A172 (cell line): ENCODE results near the gene OASL. TPM values are rescaled to one million over a fixed set of nuclear protein-coding genes. Genes with fewer than 3 reads are reported as not detected.

Experiments
- DNase-seq: peaks from one replicate; pipeline ENCODE4 v3.0.0-alpha.2; 2015; ENCODE audit warnings: low spot score
- total RNA-seq: library from RNA; depleted of rRNA; stranded (reverse); fragments of >200 nt; shearing (Covaris generic); gene quantifications from 2 replicates; pipeline ENCODE4 v1.2.3, GENCODE V29; 2014

OASL gene
- total RNA-seq, 1 experiment from 2014 or later, result 1.3 TPM

DNA sequence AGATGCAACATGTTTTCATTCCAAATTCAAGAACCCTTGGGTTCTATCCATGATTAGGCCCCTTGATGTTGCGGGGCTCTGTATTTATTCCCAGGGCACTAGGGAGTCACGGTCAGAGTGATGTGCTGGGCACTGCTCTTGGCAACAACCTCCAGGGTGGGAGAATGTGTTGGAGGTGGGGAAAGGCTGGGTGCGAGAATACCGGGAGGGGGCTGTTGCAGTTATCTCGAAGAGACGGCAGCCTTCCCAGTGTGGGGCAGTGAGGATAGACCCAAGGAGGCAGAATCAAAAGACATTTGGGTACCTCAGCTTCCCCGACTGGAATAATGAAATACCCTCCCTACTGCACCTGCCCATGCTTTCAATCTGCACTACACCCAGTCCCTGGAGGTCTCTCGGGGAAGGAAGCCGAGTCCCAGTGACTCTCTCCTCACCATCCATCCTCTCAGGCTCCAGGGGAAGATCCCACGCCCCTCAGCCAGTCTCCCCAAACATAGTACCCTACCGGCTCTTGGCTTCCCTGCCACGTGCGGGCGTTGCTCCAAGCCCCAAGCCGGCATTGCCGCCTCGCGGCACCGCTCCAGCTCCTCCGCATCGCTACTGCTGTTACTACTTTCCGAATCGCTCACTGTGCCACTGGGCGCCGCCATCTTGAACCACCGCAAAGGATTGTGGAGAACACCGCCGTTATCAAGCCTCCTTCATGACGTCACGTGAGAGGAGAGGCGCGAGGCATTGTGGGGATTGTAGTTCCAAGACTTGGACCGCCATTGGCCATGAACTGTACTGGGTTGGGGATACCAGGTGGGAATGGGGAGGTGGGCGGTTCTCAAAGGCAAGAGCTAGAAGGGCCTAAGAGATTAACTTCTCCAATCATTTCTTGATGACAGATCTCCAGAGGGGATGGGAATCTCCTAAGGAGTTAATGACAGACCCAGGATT is 22.9 kb downstream of the OASL start, which contains the start of gene C12orf43:
TSS of gene C12orf43 (minus strand) at position 663 of the 942 bp plus-strand sequence. CDS start at position 650, 13 bp downstream.
- DNase-seq, result peak; percentile 88

GRCh38 chr12:121013715-121014114 is 25.3 kb downstream of the OASL start:
- DNase-seq, result no peak

DNA sequence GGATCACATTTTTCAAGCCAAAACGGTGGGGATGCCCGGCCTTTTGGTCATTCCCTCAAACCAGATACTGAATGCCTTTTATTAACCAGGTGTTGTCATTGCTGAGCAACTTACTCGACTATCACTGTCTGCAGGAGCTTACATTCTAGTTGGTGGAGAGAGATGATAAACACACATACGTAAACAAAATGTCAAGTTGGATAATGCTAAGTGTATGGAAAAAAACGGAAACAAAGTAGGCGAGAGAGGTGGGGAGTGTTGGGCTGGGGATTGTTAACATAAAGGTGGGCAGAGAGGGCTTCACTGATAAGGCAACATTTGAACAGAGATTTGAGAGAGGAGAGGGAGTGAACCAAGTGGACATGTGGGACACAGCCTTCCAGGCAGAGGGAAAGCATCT is 27.2 kb downstream of the OASL start:
- DNase-seq, result no peak

- DNase-seq, result no peak
These were observed 28.2 kb downstream of the OASL start for GRCh38 chr12:121010860-121011259.

DNA sequence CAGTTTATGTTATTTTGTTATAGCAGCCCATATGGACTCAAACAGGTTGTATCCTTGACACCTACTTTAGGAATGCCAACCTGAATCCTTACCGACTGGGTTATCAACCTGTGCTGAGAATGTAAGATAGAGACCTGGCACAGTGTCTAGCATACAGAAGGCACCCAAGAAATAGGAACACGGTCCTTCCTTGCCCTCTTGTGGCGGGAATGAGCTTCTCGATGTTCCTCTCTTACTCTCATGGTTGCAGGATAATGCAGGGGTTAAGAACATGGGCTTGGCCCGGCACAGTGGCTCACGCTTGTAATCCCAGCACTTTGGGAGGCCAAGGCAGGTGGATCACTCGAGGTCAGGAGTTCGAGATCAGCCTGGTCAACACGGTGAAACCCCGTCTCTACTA is 29.3 kb downstream of the OASL start:
- peak; percentile 49 for DNase-seq

GRCh38 chr12:121008347-121009098 is 30.5 kb downstream of the OASL start:
- DNase-seq, result no peak

DNA sequence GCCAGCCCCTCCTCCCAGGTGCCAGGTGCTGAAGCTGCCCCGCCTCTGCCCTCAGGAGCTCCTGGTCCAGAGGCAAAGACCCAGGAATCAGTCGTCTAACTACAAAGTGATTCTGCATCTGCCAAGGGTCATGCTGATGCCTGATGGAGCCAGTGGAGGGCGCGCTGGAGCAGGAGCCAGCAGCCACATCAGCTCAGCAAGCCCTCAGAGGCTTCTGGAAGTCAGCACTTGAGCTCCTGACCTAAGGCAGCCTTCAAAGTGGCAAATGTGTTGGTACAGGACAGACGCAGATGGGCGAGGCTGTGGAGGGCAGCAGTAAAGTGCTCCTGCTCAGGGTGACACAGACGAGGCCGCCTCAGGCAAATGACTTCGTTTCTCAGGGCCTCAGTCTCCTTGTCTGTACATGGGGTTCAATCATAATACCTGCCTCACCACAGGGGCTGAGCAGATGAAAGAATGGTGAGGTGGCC is 33.7 kb downstream of the OASL start:
- DNase-seq, result peak; percentile 44

- no peak for DNase-seq
These were observed 34.7 kb downstream of the OASL start for GRCh38 chr12:121004253-121004815.

GRCh38 chr12:121003650-121004049 is 35.4 kb downstream of the OASL start:
- DNase-seq, result no peak

DNA sequence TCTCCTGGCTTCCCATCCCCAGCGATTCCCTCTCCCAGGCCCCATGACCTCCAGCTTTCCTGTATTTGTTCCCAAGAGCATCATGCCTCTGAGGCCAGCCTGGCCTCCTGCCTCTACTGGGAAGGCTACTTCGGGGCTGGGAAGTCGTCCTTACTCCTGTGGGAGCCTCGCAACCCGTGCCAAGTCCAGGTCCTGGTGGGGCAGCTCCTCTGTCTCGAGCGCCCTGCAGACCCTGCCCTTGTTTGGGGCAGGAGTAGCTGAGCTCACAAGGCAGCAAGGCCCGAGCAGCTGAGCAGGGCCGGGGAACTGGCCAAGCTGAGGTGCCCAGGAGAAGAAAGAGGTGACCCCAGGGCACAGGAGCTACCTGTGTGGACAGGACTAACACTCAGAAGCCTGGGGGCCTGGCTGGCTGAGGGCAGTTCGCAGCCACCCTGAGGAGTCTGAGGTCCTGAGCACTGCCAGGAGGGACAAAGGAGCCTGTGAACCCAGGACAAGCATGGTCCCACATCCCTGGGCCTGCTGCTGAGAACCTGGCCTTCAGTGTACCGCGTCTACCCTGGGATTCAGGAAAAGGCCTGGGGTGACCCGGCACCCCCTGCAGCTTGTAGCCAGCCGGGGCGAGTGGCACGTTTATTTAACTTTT is 37.1 kb downstream of the OASL start:
- no peak for DNase-seq

DNA sequence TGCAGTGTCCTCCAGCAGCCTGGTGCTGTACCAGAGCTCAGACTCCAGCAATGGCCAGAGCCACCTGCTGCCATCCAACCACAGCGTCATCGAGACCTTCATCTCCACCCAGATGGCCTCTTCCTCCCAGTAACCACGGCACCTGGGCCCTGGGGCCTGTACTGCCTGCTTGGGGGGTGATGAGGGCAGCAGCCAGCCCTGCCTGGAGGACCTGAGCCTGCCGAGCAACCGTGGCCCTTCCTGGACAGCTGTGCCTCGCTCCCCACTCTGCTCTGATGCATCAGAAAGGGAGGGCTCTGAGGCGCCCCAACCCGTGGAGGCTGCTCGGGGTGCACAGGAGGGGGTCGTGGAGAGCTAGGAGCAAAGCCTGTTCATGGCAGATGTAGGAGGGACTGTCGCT is 38.0 kb downstream of the OASL start:
- DNase-seq, result no peak

DNA sequence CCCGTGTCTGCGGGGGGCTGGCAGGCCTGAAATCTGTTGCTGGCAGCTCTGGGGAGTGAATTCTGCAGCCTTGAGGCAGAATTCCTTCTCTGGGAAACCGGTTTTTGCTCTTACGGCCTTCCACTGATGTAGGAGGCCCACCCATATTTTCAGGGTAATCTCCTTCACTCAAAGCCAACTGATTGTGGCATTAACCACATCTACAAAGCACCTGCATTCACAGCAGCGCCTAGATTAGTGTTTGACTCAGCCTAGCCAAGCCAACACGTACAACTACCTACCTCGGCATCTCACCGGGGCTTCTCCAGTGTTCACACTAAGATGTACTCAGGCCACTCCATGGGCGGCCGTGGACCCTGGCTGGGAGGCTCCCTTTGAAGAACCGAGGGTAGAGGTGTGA is 38.5 kb downstream of the OASL start:
- no peak for DNase-seq

DNA sequence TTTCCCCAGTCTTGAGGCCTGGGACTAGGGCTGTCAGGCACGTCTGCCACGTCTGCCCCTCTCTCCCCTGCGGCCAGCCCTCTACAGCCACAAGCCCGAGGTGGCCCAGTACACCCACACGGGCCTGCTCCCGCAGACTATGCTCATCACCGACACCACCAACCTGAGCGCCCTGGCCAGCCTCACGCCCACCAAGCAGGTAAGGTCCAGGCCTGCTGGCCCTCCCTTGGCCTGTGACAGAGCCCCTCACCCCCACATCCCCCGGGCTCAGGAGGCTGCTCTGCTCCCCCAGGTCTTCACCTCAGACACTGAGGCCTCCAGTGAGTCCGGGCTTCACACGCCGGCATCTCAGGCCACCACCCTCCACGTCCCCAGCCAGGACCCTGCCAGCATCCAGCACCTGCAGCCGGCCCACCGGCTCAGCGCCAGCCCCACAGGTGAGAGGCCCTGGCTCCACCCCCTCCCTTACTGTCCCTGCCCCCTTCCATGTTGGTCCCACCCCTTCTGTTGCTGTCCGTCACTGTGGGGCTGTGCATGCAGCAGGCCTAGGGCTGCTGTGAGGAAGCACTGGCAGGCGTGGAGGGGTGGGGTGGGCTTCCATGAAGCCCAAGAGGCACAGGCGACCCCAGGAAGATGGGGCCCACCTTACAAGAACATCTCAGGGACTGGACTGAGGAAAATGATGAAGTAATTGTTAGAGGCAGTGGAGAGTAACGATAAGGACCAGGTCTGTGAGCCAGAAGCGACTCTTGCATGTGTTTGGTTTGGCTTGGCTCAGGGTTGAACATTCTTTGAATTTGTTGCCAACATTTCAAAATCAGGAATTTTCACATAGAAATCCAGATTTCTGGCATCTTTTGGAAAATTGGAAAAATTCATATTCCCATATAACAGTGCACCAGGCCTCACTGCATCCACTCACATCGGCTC is 39.6 kb downstream of the OASL start:
- DNase-seq, result no peak

DNA sequence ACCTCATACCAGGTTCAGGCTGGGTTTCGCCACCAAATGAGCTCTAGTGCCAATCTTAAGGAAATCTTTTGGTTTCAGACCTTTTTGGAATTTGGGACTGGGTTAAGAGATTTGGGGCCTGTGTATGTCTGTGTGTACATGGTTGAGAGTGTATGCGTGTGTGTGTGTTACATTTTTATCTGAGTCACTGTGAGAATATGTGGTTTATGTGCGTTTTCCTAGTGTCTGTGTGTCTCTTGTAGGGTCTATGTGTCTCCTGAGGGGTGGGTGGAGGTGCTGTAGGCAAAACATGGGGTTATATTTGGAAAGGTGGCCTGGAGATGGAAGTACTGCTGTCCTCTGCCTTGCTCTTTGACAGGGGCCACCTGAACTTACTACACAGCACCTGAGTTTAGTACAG is 40.6 kb downstream of the OASL start:
- DNase-seq, result no peak

DNA sequence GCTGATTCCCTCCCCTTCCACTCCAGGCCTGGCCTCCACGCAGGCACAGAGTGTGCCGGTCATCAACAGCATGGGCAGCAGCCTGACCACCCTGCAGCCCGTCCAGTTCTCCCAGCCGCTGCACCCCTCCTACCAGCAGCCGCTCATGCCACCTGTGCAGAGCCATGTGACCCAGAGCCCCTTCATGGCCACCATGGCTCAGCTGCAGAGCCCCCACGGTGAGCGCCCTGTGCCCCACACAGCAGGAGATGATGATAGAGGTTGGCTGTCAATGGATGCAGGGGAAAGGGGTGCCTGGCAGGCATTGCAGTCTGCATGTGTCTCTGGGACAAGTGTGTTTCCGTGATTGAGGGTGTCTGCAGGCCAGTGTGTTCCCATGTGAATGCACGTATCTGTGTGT is 41.6 kb downstream of the OASL start:
- no peak for DNase-seq

- no peak for DNase-seq
These were observed 42.8 kb downstream of the OASL start for GRCh38 chr12:120996133-120996746.

GRCh38 chr12:120994589-120995337 is 44.3 kb downstream of the OASL start:
- DNase-seq, result peak; percentile 2

DNA sequence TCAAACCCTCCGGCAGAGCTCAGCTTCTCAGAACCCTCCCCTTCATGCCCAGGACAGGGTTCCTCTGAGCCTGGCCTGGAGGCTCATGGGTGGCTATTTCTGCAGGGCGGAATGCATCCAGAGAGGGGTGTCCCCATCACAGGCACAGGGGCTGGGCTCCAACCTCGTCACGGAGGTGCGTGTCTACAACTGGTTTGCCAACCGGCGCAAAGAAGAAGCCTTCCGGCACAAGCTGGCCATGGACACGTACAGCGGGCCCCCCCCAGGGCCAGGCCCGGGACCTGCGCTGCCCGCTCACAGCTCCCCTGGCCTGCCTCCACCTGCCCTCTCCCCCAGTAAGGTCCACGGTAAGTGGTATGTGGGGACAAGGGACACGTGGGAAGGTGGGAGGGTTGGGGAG is 45.0 kb downstream of the OASL start:
- no peak for DNase-seq

- no peak for DNase-seq
These were observed 45.5 kb downstream of the OASL start for GRCh38 chr12:120993496-120993895.

DNA sequence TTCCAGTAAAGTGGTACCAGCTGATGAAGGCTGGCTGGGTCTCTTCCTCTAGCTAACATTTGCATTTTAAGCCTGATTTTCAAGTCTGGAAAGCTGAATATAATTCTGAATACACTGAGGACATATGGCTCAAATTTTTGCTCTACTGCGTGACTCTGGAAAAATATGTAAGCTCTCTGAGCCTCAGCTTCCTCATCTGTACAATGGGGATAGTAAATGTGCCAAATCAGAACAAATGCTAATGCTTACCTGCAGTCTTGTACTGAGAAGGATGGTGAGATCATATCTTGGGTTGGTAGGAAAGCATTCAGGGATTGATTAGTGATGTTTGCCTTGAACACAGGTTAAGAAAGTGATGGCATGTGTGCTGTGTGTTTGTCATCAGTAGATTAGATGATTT is 46.1 kb downstream of the OASL start:
- DNase-seq, result no peak
